ENCODE results near the gene KLHL35. TPM values are rescaled to one million over a fixed set of nuclear protein-coding genes. Genes with fewer than 3 reads are reported as not detected.
"Not testable (repeated sequence)": the region's sequence is repeated elsewhere in the genome, so short reads cannot be mapped to it uniquely, and the experiment has no call there.

The KLHL35 gene
- total RNA-seq, 2 donors from 2014 or later: 0.89 TPM; not detected in 1

GRCh38 chr11:75422248-75423231 is 10.5 kb downstream of the KLHL35 start:
- no peak overlapping the region for H3K27ac Mint-ChIP-seq
- no peak for ATAC-seq

GRCh38 chr11:75421902-75422247 is 11.1 kb downstream of the KLHL35 start:
- H3K36me3 Mint-ChIP-seq: no peaks in the 10 kb centered on the region
- no peaks in the 10 kb centered on the region for H3K9me3 Mint-ChIP-seq
- peak overlapping the region in 1 of 2 donors; percentile 68 for H3K27ac Mint-ChIP-seq
- DNase-seq (ENCODE audit: low spot score in 2 of 2) (no peak), ATAC-seq (no peak)

More at GRCh38 chr11:75422248-75423231, 10.5 kb downstream of the KLHL35 start:
- Mint-ChIP-seq H3K36me3 (no peaks in the 10 kb centered on the region), H3K9me3 (no peaks in the 10 kb centered on the region)
- DNase-seq (ENCODE audit: low spot score in 2 of 2): no peak

- H3K27ac Mint-ChIP-seq: no peak overlapping the region
- no peaks in the 10 kb centered on the region for H3K36me3 Mint-ChIP-seq
- ATAC-seq (no peak), DNase-seq (ENCODE audit: low spot score in 2 of 2) (no peak)
- H3K9me3 Mint-ChIP-seq: no peaks in the 10 kb centered on the region
These were observed 11.9 kb downstream of the KLHL35 start for GRCh38 chr11:75421035-75421602.

- H3K27ac Mint-ChIP-seq: no peak overlapping the region
- no peak for DNase-seq (ENCODE audit: low spot score in 2 of 2)
- no peaks in the 10 kb centered on the region for H3K9me3 Mint-ChIP-seq
- ATAC-seq: no peak
- H3K36me3 Mint-ChIP-seq: no peaks in the 10 kb centered on the region
These were observed 12.6 kb downstream of the KLHL35 start for GRCh38 chr11:75420224-75421034.

GRCh38 chr11:75413864-75414263 is 19.1 kb downstream of the KLHL35 start:
- Mint-ChIP-seq H3K36me3 (peaks cover 0 to 4% of the 10 kb centered on the region in 2 donors), H3K9me3 (no peaks in the 10 kb centered on the region), H3K27ac (no peak overlapping the region)
- ATAC-seq (peak in 1 of 2 donors; percentile 10), DNase-seq (ENCODE audit: low spot score in 2 of 2) (no peak)

GRCh38 chr11:75413146-75413545 is 19.9 kb downstream of the KLHL35 start:
- not testable (repeated sequence) for H3K27ac Mint-ChIP-seq; DNase-seq (ENCODE audit: low spot score in 2 of 2); H3K9me3 Mint-ChIP-seq; ATAC-seq; H3K36me3 Mint-ChIP-seq

GRCh38 chr11:75409971-75410370 is 23.0 kb downstream of the KLHL35 start:
- not testable (repeated sequence) for DNase-seq (ENCODE audit: low spot score in 2 of 2); H3K9me3 Mint-ChIP-seq; ATAC-seq; H3K27ac Mint-ChIP-seq
- peaks cover 11 to 21% of the 10 kb centered on the region in 2 donors for H3K36me3 Mint-ChIP-seq

GRCh38 chr11:75408957-75409219 is 24.1 kb downstream of the KLHL35 start:
- Mint-ChIP-seq H3K27ac (no peak overlapping the region), H3K9me3 (no peaks in the 10 kb centered on the region), H3K36me3 (peaks cover 20 to 32% of the 10 kb centered on the region in 2 donors)
- peak in 1 of 2 donors; percentile 6 for ATAC-seq
- DNase-seq (ENCODE audit: low spot score in 2 of 2): no peak

- DNase-seq (ENCODE audit: low spot score in 2 of 2) (no peak), ATAC-seq (no peak)
- peaks cover 41 to 57% of the 10 kb centered on the region in 2 donors for H3K36me3 Mint-ChIP-seq
- H3K9me3 Mint-ChIP-seq: no peaks in the 10 kb centered on the region
- peak overlapping the region in 1 of 2 donors; percentile 55 for H3K27ac Mint-ChIP-seq
These were observed 26.6 kb downstream of the KLHL35 start for GRCh38 chr11:75406338-75406777.

GRCh38 chr11:75403983-75404658 is 28.9 kb downstream of the KLHL35 start:
- no peaks in the 10 kb centered on the region for H3K9me3 Mint-ChIP-seq
- peak overlapping the region in 1 of 2 donors; percentile 100 for H3K27ac Mint-ChIP-seq
- H3K36me3 Mint-ChIP-seq: peaks cover 63 to 80% of the 10 kb centered on the region in 2 donors
- DNase-seq (ENCODE audit: low spot score in 2 of 2) (no peak), ATAC-seq (peak in 1 of 2 donors; percentile 36)

GRCh38 chr11:75403037-75403436 is 30.0 kb downstream of the KLHL35 start:
- Mint-ChIP-seq H3K36me3 (peaks cover 64 to 80% of the 10 kb centered on the region in 2 donors), H3K9me3 (no peaks in the 10 kb centered on the region), H3K27ac (peak overlapping the region; percentile 99 to 100)
- no peak for ATAC-seq
- DNase-seq (ENCODE audit: low spot score in 2 of 2): no peak

- Mint-ChIP-seq H3K9me3 (no peaks in the 10 kb centered on the region), H3K27ac (peak overlapping the region; percentile 99 to 100), H3K36me3 (peaks cover 64 to 74% of the 10 kb centered on the region in 2 donors)
- ATAC-seq: no peak
- DNase-seq (ENCODE audit: low spot score in 2 of 2): no peak
These were observed 30.8 kb downstream of the KLHL35 start for GRCh38 chr11:75402002-75402773.

- Mint-ChIP-seq H3K9me3 (no peaks in the 10 kb centered on the region), H3K27ac (peak overlapping the region; percentile 99 to 100), H3K36me3 (peaks cover 60 to 63% of the 10 kb centered on the region in 2 donors)
- DNase-seq (ENCODE audit: low spot score in 2 of 2): no peak
- no peak for ATAC-seq
These were observed 32.7 kb downstream of the KLHL35 start for GRCh38 chr11:75400146-75400865.

GRCh38 chr11:75399344-75400145 is 33.5 kb downstream of the KLHL35 start, which contains the start of gene RPS3:
Gene RPS3 (plus strand): TSS chr11:75399518. CDS start chr11:75399548, 30 bp downstream.
- Mint-ChIP-seq H3K9me3 (no peaks in the 10 kb centered on the region), H3K27ac (peak within 1 kb of the TSS; percentile 99 to 100), H3K36me3 (peaks cover 55% of the 10 kb centered on the region in 2 donors)
- ATAC-seq: peak; percentile 97
- DNase-seq (ENCODE audit: low spot score in 2 of 2): peak; percentile 89 to 91
